A673 (cell line): ENCODE data around the gene ORAI2. TPM values are rescaled to one million over a fixed set of nuclear protein-coding genes. Genes with fewer than 3 reads are reported as not detected.

ENCODE experiments used
- BruUV-seq: library from RNA; stranded (reverse); fragments of 400-500 nt; replicated peaks from 2 replicates; lab custom pipeline; 2021; lab: Mats Ljungman, UMichigan
- CTCF ChIA-PET: fragments of 300-600 bp; sonication (Branson Sonifier 250); formaldehyde crosslinking; loops from one replicate; lab custom pipeline; 2022; ENCODE audit warnings: antibody characterized with exemption; lab: Charles Lee
- POLR2A ChIA-PET: fragments of 300-600 bp; sonication (Branson Sonifier 250); formaldehyde crosslinking; loops from one replicate; lab custom pipeline; 2022; ENCODE audit warnings: antibody characterized with exemption; ENCODE audit not compliant: low non-redundant PET; lab: Charles Lee
- DNase-seq: peaks from one replicate; pipeline ENCODE4 v3.0.0-alpha.2; 2015; ENCODE audit warnings: low spot score
- H3K27ac ChIP-seq: fragments of 200-600 bp; sonication (generic); 2 replicates; pipeline ENCODE4 v1.5.1; 2016; ENCODE audit warnings: mixed run types, low read depth, mild to moderate bottlenecking, mixed read lengths, antibody characterized with exemption, low read length; ENCODE audit not compliant: poor library complexity, severe bottlenecking
- H3K27me3 ChIP-seq: fragments of 200-600 bp; sonication (generic); replicated peaks from 2 replicates; pipeline ENCODE4 v1.6.1; 2017; ENCODE audit warnings: mixed run types, low read depth, mild to moderate bottlenecking, mixed read lengths, antibody characterized with exemption, low read length; ENCODE audit not compliant: insufficient read depth, poor library complexity
- H3K36me3 ChIP-seq: fragments of 200-600 bp; sonication (generic); 2 replicates; pipeline ENCODE4 v1.6.1; 2016; ENCODE audit warnings: mixed run types, mild to moderate bottlenecking, mixed read lengths, antibody characterized with exemption, low read length; ENCODE audit not compliant: insufficient read depth, poor library complexity, severe bottlenecking
- H3K4me1 ChIP-seq: fragments of 200-600 bp; sonication (generic); 2 replicates; pipeline ENCODE4 v1.6.1; 2017; ENCODE audit warnings: mixed run types, mild to moderate bottlenecking, mixed read lengths, antibody characterized with exemption, low read length; ENCODE audit not compliant: insufficient read depth, poor library complexity, severe bottlenecking
- H3K4me3 ChIP-seq: fragments of 200-600 bp; sonication (generic); 2 replicates; pipeline ENCODE4 v1.5.1; 2016; ENCODE audit warnings: low read depth, mixed run types, mild to moderate bottlenecking, mixed read lengths, low read length; ENCODE audit not compliant: poor library complexity, severe bottlenecking
- H3K9me3 ChIP-seq: fragments of 200-600 bp; sonication (generic); 2 replicates; pipeline ENCODE4 v1.6.1; 2016; ENCODE audit warnings: mixed run types, low read depth, mild to moderate bottlenecking, mixed read lengths, antibody characterized with exemption, low read length; ENCODE audit not compliant: poor library complexity, severe bottlenecking
- EZH2 ChIP-seq: fragments of 200-600 bp; sonication (generic); IDR thresholded peaks from 2 replicates; pipeline ENCODE4 v1.6.1; 2017; ENCODE audit warnings: borderline replicate concordance, low read depth, mild to moderate bottlenecking, mixed read lengths, antibody characterized with exemption, low read length; ENCODE audit not compliant: poor library complexity, severe bottlenecking
- intact Hi-C: fragments of 100-400 bp; cut with micrococcal nuclease; formaldehyde crosslinking; loops from one replicate; pipeline ENCODE4 v1.10.0; 2022; ENCODE audit not compliant: unreplicated experiment
- total RNA-seq: library from RNA; stranded (reverse); gene quantifications from 2 replicates; pipeline ENCODE4 v1.2.3, GENCODE V29; 2021
- TF ChIP-seq, protein P1 (sequence below): fragments of 300-800, 200-600 bp; sonication (generic); conservative IDR thresholded peaks from 2 replicates; pipeline ENCODE4 v1.5.1; 2017; ENCODE audit warnings: low read depth, mild to moderate bottlenecking, antibody characterized with exemption, low read length, moderate library complexity, mixed read lengths

ORAI2 gene
- total RNA-seq, 1 experiment from 2014 or later = 35.2 TPM

DNA sequence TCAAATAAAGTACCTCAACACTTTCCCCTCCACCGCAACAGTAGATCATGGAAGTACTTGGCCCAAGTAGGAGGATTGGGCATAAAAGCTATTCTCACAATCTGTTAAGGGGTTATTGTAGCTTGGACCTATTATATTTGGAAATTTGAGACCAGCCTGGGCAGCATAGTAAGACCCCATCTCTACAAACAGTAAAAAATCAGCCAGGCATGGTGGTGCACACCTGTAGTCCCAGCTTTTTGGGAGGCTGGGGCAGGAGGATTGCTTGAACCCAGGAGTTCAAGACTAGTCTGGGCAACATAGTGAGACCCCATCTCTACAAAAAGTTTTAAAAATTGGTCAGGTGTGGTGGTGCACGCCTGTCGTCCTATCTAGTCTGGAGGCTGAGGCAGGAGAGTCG lies 24.0 kb upstream of the ORAI2 start:
- no TSS peak for BruUV-seq
- DNase-seq = no peak
- H3K9me3 ChIP-seq = no peaks in the 10 kb centered on the region
- intact Hi-C loops = no loop called here
- peaks cover 95% of the 10 kb centered on the region for H3K36me3 ChIP-seq
- CTCF ChIA-PET = no interaction called here
- POLR2A ChIA-PET = no interaction called here
- H3K4me1 ChIP-seq = no peaks in the 10 kb centered on the region
- H3K4me3 ChIP-seq = no peak overlapping the region
- no peak overlapping the region for H3K27ac ChIP-seq
- no peak for TF ChIP-seq EZH2
- TF ChIP-seq, protein P1, sequence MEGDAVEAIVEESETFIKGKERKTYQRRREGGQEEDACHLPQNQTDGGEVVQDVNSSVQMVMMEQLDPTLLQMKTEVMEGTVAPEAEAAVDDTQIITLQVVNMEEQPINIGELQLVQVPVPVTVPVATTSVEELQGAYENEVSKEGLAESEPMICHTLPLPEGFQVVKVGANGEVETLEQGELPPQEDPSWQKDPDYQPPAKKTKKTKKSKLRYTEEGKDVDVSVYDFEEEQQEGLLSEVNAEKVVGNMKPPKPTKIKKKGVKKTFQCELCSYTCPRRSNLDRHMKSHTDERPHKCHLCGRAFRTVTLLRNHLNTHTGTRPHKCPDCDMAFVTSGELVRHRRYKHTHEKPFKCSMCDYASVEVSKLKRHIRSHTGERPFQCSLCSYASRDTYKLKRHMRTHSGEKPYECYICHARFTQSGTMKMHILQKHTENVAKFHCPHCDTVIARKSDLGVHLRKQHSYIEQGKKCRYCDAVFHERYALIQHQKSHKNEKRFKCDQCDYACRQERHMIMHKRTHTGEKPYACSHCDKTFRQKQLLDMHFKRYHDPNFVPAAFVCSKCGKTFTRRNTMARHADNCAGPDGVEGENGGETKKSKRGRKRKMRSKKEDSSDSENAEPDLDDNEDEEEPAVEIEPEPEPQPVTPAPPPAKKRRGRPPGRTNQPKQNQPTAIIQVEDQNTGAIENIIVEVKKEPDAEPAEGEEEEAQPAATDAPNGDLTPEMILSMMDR = no peak
- H3K27me3 ChIP-seq = no peaks in the 10 kb centered on the region

- CTCF ChIA-PET = no interaction called here
- H3K4me3 ChIP-seq = no peak overlapping the region
- POLR2A ChIA-PET = no interaction called here
- DNase-seq = no peak
- H3K27ac ChIP-seq = no peak overlapping the region
- intact Hi-C loops = no loop called here
- no TSS peak for BruUV-seq
- H3K9me3 ChIP-seq = no peaks in the 10 kb centered on the region
- no peaks in the 10 kb centered on the region for H3K27me3 ChIP-seq
- H3K36me3 ChIP-seq = peaks cover 94% of the 10 kb centered on the region
- TF ChIP-seq, protein P1 = no peak
- no peak for TF ChIP-seq EZH2
- no peaks in the 10 kb centered on the region for H3K4me1 ChIP-seq
These were observed 23.3 kb upstream of the ORAI2 start for GRCh38 chr7:102410123-102410522.

DNA sequence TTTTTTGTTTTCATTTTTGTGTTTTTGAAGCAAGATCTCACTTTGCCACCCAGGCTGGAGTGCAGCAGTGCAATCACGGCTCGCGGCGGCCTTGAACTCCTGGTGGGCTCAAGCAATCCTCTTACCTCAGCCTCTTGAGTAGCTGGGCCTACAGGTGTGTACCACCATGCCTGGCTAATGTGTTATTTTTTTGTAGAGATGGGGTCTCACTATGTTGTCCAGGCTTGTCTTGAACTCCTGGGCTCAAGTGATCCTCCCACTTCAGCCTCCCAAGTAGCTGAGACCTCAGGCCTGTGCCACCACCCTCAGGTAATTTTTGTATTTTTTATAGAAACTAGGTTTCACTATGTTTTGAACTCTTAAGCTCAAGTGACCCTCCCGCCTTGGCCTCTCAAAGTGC lies 22.5 kb upstream of the ORAI2 start:
- POLR2A ChIA-PET = no interaction called here
- intact Hi-C loops = no loop called here
- no TSS peak for BruUV-seq

More for the DNA sequence above, 22.5 kb upstream of the ORAI2 start:
- TF ChIP-seq EZH2 = no peak
- TF ChIP-seq, protein P1 = no peak
- Histone ChIP-seq H3K27ac (no peak overlapping the region), H3K4me1 (no peaks in the 10 kb centered on the region), H3K4me3 (no peak overlapping the region), H3K36me3 (peaks cover 86% of the 10 kb centered on the region), H3K27me3 (no peaks in the 10 kb centered on the region), H3K9me3 (no peaks in the 10 kb centered on the region)
- CTCF ChIA-PET = no interaction called here
- DNase-seq = no peak
